ENCODE measurements around the gene OR6J1. TPM values are rescaled to one million over a fixed set of nuclear protein-coding genes. Genes with fewer than 3 reads are reported as not detected.
A peak's percentile ranks its signal among the peaks of the same experiment; 100 is the strongest.

The OR6J1 gene
- total RNA-seq, 2 donors from 2014 or later = not detected

- Histone ChIP-seq H3K9ac (ENCODE audit: low read depth in 2 of 2, low read length in 2 of 2) (no peak overlapping the region), H3K27me3 (no peaks in the 10 kb centered on the region), H3K4me1 (no peaks in the 10 kb centered on the region), H3K36me3 (no peaks in the 10 kb centered on the region), H3K4me3 (no peak overlapping the region), H3K27ac (no peak overlapping the region), H3K9me3 (no peaks in the 10 kb centered on the region)
- intact Hi-C loops (cut with DNase I) = no loop called here
- TF ChIP-seq CTCF (IDR thresholded peaks at IDR 0.05) = no peak
- DNase-seq = peak; percentile 3
Measured at GRCh38 chr14:22613106-22613695, 31.0 kb downstream of the OR6J1 start.

DNA sequence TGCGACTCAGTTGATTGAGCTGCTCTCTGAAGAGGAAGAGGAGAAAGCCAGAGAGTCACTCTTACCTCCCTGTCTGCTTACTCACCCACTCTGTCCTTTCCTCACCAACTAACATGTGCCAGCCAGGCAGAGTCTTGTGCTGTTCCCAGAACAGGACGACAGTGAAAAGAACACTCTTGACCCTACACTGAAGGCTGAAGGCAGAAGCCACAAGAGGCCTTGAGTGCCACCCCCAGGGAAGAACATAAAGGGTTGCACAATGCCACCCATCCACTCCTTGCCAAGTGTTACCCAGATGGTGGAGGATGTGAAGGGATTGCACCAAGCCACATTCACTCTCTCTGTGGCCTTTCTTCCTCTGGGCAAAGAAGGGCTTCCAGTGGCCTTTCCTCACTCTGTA, 33.2 kb downstream of the OR6J1 start:
- Histone ChIP-seq H3K27ac (no peak overlapping the region), H3K9ac (ENCODE audit: low read depth in 2 of 2, low read length in 2 of 2) (no peak overlapping the region), H3K36me3 (no peaks in the 10 kb centered on the region), H3K4me3 (no peak overlapping the region), H3K4me1 (no peaks in the 10 kb centered on the region), H3K27me3 (no peaks in the 10 kb centered on the region), H3K9me3 (no peaks in the 10 kb centered on the region)
- no peak for TF ChIP-seq CTCF (IDR thresholded peaks at IDR 0.05)
- no peak for DNase-seq
- intact Hi-C loops (cut with DNase I) = no loop called here

GRCh38 chr14:22607291-22607690, 36.9 kb downstream of the OR6J1 start:
- DNase-seq = no peak
- H3K9me3 ChIP-seq = no peaks in the 10 kb centered on the region
- no peaks in the 10 kb centered on the region for H3K27me3 ChIP-seq
- H3K4me3 ChIP-seq = no peak overlapping the region
- no peak overlapping the region for H3K9ac ChIP-seq (ENCODE audit: low read depth in 2 of 2, low read length in 2 of 2)
- H3K4me1 ChIP-seq = no peaks in the 10 kb centered on the region
- TF ChIP-seq CTCF (IDR thresholded peaks at IDR 0.05) = no peak
- H3K27ac ChIP-seq = no peak overlapping the region
- intact Hi-C loops (cut with DNase I) = no loop called here
- H3K36me3 ChIP-seq = peaks cover 7% of the 10 kb centered on the region

DNA sequence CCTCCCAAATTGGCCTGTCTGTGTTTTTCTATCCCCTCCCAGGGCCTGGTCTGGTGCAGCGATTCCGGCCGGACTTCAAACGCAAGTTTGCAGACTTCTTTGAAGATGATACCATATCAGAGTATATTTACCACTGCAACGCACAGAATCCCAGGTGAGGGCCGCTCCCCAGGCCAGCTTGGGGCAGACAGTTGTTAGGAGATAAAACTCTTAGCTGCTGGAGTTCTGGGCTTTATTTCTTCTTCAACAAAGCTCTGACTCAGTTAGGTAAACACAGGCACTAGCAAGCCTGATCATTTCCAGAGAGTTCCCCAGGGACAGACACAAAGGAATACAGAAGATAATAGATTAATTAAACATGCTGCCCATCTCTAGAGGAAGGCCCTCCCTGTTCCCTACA, 37.8 kb downstream of the OR6J1 start:
- Histone ChIP-seq H3K9ac (ENCODE audit: low read depth in 2 of 2, low read length in 2 of 2) (no peak overlapping the region), H3K27me3 (no peaks in the 10 kb centered on the region), H3K9me3 (no peaks in the 10 kb centered on the region), H3K27ac (no peak overlapping the region), H3K4me1 (no peaks in the 10 kb centered on the region), H3K36me3 (peaks cover 7% of the 10 kb centered on the region), H3K4me3 (no peak overlapping the region)
- TF ChIP-seq CTCF (IDR thresholded peaks at IDR 0.05) = no peak
- no peak for DNase-seq
- intact Hi-C loops (cut with DNase I) = no loop called here

- Histone ChIP-seq H3K36me3 (peaks cover 7% of the 10 kb centered on the region), H3K4me3 (no peak overlapping the region), H3K27ac (no peak overlapping the region), H3K9me3 (no peaks in the 10 kb centered on the region), H3K4me1 (no peaks in the 10 kb centered on the region), H3K27me3 (no peaks in the 10 kb centered on the region), H3K9ac (ENCODE audit: low read depth in 2 of 2, low read length in 2 of 2) (no peak overlapping the region)
- no peak for DNase-seq
- intact Hi-C loops (cut with DNase I) = no loop called here
- no peak for TF ChIP-seq CTCF (IDR thresholded peaks at IDR 0.05)
Measured at GRCh38 chr14:22602862-22603261, 41.3 kb downstream of the OR6J1 start.
